IPS-11a (cell line): ENCODE data around the gene CHRM3.

Experiments used
- H3K4me3 ChIP-seq: one replicate; pipeline ENCODE4 v1.5.1; 2013; ENCODE audit warnings: low read depth, low read length, control low read depth

The CHRM3 gene

DNA sequence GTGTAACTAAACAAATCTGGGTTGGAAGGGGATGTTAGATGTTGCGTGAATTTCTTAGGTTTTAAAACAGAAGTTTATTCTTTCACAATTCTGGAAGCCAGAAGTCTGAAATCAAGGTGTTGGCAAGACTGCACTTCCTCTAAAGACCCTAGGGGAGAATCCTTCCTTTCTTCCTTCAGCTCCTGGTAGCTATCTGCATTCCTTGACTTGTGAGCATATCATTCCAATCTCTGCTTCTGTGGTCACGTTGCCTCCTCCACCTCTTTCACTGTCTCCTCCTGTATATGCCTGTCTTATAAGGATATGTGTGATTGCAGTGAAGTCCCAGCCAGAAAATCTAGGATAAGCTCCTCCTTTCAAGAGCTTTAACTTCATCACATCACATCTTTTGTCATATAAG lies 7.7 kb downstream of the CHRM3 start:
- no peak overlapping the region for H3K4me3 ChIP-seq

DNA sequence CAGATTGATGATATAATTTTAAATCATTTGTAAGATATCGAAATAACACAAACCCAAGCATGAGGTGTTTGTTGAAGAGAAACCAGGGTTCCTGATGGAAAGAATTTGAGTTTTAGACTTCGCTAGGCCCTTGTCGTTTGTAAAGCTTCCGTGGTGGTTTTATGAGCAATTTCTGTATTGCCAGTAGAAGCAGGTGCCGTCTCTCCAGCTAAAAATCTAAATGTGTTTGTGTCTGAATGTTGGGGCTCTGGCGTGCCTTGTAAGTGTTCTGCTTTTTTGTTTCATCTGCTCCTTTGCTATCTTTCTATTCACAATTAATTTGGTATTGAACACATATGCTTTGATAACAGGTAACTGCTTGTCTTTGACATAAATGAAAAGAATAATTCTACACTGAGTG lies 27.5 kb downstream of the CHRM3 start:
- no peak overlapping the region for H3K4me3 ChIP-seq

- no peak overlapping the region for H3K4me3 ChIP-seq
These were observed 30.9 kb downstream of the CHRM3 start for GRCh38 chr1:239417221-239417620.

- no peak overlapping the region for H3K4me3 ChIP-seq
These were observed 31.7 kb downstream of the CHRM3 start for GRCh38 chr1:239417986-239418640.

GRCh38 chr1:239418681-239419080 lies 32.3 kb downstream of the CHRM3 start:
- H3K4me3 ChIP-seq, result no peak overlapping the region

DNA sequence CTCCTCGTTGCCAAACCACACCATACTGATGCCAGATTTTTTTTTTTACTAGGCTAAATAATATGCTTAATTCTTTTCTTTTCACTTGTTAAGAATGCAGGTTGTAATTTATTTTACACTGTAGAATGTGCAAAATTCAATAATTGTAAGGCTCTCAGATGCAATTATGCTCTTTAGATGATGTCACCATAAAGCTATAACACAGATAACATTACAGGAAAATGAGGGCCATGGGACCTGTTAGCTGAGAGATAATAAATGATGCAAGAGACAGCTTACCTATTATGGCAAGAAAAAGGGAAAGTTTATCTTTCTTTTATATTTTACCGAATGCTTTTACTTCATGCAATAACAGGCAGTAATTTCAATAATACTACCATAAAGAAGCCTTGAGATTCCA lies 35.4 kb downstream of the CHRM3 start:
- H3K4me3 ChIP-seq, result no peak overlapping the region

DNA sequence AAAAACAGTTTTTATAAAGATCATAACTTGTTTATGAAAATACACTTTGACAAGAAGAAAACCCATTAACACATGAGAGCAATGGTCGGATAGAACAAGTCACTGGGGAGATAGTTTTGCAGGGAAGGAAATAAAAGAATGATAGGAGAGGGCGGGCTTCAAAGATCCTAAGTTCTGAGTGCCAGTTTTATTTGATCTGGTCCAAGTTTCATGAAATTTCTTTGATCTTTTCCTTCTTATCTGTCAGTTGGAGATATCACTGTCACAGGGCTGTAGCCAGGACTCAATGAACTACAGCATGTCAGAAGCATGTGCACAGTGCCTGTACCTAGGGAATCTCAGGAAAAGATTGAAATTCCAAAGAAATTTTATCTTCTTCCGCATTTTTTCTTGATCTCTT lies 36.5 kb downstream of the CHRM3 start:
- H3K4me3 ChIP-seq, result no peak overlapping the region

DNA sequence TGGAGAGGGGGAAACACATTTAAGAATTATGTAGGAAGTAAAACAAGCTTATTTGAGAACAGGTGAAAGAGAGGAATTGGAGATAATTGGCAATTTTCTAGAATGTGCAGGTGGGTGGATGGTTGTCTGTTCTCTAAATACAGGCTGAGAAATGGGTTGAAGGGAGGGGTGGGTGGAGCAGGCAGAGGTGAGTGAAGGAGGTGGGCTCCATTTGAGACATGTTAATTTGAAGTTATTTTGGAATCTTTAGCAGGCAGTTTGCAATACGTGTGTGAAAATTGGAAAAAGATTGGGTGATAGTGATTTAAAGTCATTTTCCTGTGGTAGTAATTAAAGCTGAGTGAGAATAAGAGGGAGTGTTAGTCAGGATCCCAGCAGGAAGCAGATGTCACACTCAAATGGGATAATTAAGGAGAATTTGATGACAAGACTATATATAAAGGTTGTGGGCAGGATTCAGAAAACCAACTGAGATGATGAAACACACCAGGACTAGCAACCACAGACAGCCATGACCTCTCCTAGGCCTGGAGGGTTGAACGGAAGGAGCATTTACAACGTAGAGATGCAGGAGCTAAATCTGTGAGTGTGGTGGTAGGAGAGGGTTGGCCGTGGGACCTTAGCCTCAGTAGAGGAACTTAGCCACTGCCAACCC lies 40.6 kb downstream of the CHRM3 start:
- no peak overlapping the region for H3K4me3 ChIP-seq

DNA sequence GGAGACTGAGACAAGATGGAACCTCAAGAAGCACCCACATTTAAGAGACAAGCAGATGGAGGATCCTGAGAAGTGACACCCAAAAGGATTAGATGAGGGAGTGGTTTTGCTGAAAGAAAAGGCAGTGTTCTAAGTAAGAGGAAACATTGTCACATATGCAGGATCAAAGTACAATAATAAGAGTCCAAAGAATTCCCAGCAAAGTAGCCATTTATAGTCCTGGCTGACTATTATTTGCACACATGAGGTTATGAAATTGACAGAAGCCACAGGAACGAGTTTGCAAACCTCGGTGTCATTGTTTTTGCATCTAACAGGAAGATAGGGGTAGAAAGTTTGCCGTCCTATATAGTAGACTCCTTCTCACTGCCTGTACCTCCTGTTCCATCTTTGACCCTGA lies 41.3 kb downstream of the CHRM3 start:
- H3K4me3 ChIP-seq, result no peak overlapping the region

DNA sequence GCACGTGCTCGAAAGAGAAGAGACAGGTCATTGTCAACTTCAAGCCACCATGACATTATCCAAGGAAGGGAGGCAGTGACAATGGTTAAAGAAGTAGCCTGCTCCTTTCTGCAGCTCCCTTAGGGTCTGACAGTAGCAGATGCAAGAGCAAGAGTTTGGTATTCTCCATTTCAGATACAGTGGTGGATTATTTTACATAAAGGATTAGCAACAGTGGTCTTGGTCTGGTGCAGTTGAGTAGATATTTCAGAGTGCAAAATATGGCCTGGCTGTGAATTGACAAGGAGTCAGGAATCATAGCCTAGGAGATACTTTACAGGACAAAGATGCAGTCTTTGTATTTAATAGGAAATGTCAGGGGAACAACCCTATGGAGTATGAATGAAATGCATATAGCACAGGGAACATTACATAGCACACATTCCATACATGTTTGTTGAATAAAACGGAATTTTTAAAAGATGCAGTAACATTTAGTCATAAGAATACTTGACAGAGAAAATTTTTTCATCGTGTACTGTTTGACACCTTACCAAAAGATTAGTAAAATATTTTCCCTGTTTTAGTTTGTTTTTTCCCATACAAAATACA lies 41.8 kb downstream of the CHRM3 start:
- no peak overlapping the region for H3K4me3 ChIP-seq

GRCh38 chr1:239429163-239429562 lies 42.8 kb downstream of the CHRM3 start:
- H3K4me3 ChIP-seq, result no peak overlapping the region

GRCh38 chr1:239432255-239432654 lies 45.9 kb downstream of the CHRM3 start:
- no peak overlapping the region for H3K4me3 ChIP-seq

DNA sequence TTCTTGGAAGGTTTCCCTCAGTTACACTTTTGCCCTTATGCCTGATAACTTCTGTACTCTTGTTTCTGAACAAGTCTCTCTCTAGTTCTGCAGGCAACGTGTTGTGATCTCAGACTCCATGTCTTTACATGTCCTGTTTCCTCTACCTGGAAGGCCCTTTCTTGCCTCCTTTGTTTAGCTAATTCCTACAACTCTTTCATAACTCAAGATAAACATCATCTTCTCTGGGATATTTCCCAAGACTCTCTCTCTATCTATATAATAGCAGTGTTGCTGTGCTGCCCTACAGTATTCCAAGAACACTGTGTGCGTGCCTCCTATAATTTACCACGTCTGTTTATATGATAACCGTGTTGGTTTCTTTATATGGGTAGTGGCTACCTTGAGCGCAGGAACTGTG lies 47.8 kb downstream of the CHRM3 start:
- H3K4me3 ChIP-seq, result no peak overlapping the region
